C1 segment of cervical spinal cord (tissue), 14 donors: ENCODE measurements around the gene ASB2.

Experiments used
- DNase-seq, 14 donors: peaks; one replicate each; lab custom pipeline; 2025; lab: John Stamatoyannopoulos, UW

ASB2 gene

GRCh38 chr14:93976477-93977057 lies at the start of gene ASB2:
TSS of gene ASB2 (minus strand) at chr14:93976570. CDS start at chr14:93964539, 12,031 bp downstream.
- no peak for DNase-seq

- peak in 1 of 14 donors; percentile 45 for DNase-seq
Observed at GRCh38 chr14:94025720-94026119, 49.4 kb upstream of the ASB2 start.

- DNase-seq, result no peak
Observed at GRCh38 chr14:94024549-94024948, 48.2 kb upstream of the ASB2 start.

- no peak for DNase-seq
Observed at GRCh38 chr14:94022532-94023411, 46.4 kb upstream of the ASB2 start.

- DNase-seq, result no peak
Observed at GRCh38 chr14:94021416-94022157, 45.2 kb upstream of the ASB2 start.

- no peak for DNase-seq
Observed at GRCh38 chr14:94021001-94021400, 44.6 kb upstream of the ASB2 start.

- DNase-seq, result no peak
Observed at GRCh38 chr14:94020267-94020666, 43.9 kb upstream of the ASB2 start.

GRCh38 chr14:94019329-94019728 lies 43.0 kb upstream of the ASB2 start:
- DNase-seq, result no peak

- DNase-seq, result peak in 1 of 14 donors; percentile 19
Observed at GRCh38 chr14:94018308-94018707, 41.9 kb upstream of the ASB2 start.

- peak in 3 of 14 donors; percentile 5 to 17 (median 13) for DNase-seq
Observed at GRCh38 chr14:94016446-94016976, 40.1 kb upstream of the ASB2 start.

GRCh38 chr14:94015223-94015622 lies 38.9 kb upstream of the ASB2 start:
- DNase-seq, result no peak

- no peak for DNase-seq
Observed at GRCh38 chr14:94014382-94014781, 38.0 kb upstream of the ASB2 start.

GRCh38 chr14:94011795-94012194 lies 35.4 kb upstream of the ASB2 start:
- no peak for DNase-seq

GRCh38 chr14:94010625-94011024 lies 34.3 kb upstream of the ASB2 start:
- no peak for DNase-seq

GRCh38 chr14:94009767-94010166 lies 33.4 kb upstream of the ASB2 start:
- DNase-seq, result peak in 2 of 14 donors; percentile 3 to 22

GRCh38 chr14:94008234-94008633 lies 31.9 kb upstream of the ASB2 start:
- DNase-seq, result no peak

GRCh38 chr14:94005324-94006073 lies 29.1 kb upstream of the ASB2 start:
- DNase-seq, result no peak

GRCh38 chr14:94004015-94004414 lies 27.6 kb upstream of the ASB2 start:
- no peak for DNase-seq

GRCh38 chr14:94003397-94003796 lies 27.0 kb upstream of the ASB2 start:
- DNase-seq, result no peak

GRCh38 chr14:94001501-94002396 lies 25.4 kb upstream of the ASB2 start:
- DNase-seq, result peak in 11 of 14 donors; percentile 12 to 59 (median 34)
